Vagina (tissue), 2 donors: ENCODE measurements around the gene NME9.

Source experiments
- POLR2A ChIP-seq, 2 donors: fragments of 450-650 bp; IDR thresholded peaks; one replicate each; pipeline ENCODE4 v1.6.1; 2017; ENCODE audit warnings: antibody characterized with exemption in 2 of 2, mild to moderate bottlenecking in 2 of 2, moderate library complexity in 2 of 2
- POLR2AphosphoS5 ChIP-seq, 2 donors: sonication (generic); formaldehyde crosslinking; IDR thresholded peaks; one replicate each; pipeline ENCODE4 v1.9.0; 2017; ENCODE audit warnings: antibody characterized with exemption in 2 of 2, mild to moderate bottlenecking in 2 of 2, low read depth in 1 of 2; ENCODE audit not compliant: insufficient read depth in 1 of 2
- TF ChIP-seq, protein P1 (sequence below), 3 experiments: fragments of 450-650 bp in 2 of 3; fragments of 200-600 bp in 1 of 3; sonication (generic) in 1 of 3; IDR thresholded peaks; one replicate each; pipeline ENCODE4 v1.5.1; 2017 to 2019; ENCODE audit warnings: antibody characterized with exemption in 3 of 3, mild to moderate bottlenecking in 2 of 3, moderate library complexity in 2 of 3

DNA sequence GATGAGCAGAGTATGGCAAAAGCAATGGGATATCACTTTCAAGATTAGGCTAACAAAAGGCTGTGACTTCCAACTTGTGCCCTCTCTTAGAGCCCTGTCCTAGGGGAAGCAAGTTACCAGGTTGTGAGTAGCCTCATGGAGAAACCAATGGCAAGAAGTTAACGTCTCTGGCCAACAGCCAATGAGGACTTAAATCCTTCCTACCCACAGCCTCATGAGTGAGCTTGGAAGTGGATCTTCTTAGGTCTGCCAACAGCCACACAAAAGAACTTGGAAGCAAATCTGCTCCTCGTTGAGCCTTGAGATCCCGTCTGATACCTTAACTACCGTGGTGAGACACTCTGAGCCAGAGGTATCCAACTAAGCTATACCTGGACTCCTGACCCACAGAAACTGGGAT lies 5.7 kb downstream of the NME9 start:
- TF ChIP-seq, protein P1, sequence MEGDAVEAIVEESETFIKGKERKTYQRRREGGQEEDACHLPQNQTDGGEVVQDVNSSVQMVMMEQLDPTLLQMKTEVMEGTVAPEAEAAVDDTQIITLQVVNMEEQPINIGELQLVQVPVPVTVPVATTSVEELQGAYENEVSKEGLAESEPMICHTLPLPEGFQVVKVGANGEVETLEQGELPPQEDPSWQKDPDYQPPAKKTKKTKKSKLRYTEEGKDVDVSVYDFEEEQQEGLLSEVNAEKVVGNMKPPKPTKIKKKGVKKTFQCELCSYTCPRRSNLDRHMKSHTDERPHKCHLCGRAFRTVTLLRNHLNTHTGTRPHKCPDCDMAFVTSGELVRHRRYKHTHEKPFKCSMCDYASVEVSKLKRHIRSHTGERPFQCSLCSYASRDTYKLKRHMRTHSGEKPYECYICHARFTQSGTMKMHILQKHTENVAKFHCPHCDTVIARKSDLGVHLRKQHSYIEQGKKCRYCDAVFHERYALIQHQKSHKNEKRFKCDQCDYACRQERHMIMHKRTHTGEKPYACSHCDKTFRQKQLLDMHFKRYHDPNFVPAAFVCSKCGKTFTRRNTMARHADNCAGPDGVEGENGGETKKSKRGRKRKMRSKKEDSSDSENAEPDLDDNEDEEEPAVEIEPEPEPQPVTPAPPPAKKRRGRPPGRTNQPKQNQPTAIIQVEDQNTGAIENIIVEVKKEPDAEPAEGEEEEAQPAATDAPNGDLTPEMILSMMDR (IDR thresholded peaks at IDR 0.05) = no peak
- no peak for TF ChIP-seq POLR2A (IDR thresholded peaks at IDR 0.05)
- no peak for TF ChIP-seq POLR2AphosphoS5 (IDR thresholded peaks at IDR 0.05; ENCODE audit: insufficient read depth in 1 of 2, low read depth in 1 of 2)
